Osteoblast (primary cell): ENCODE measurements around the gene SERPINA9. TPM values are rescaled to one million over a fixed set of nuclear protein-coding genes. Genes with fewer than 3 reads are reported as not detected.
"Not testable (repeated sequence)": the region's sequence is repeated elsewhere in the genome, so short reads cannot be mapped to it uniquely, and the experiment has no call there.

Source experiments
- DNase-seq: peaks from one replicate; pipeline ENCODE4 v3.0.0; 2011; ENCODE audit warnings: low spot score, mixed read lengths; ENCODE audit not compliant: insufficient read length; ENCODE audit errors: missing footprints
- H2AFZ ChIP-seq: 2 replicates; pipeline ENCODE4 v1.6.0; 2011; ENCODE audit warnings: mild to moderate bottlenecking, low read length
- H3K27ac ChIP-seq: 2 replicates; pipeline ENCODE4 v1.5.1; 2011; ENCODE audit warnings: mild to moderate bottlenecking, low read depth, low read length, moderate library complexity
- H3K27me3 ChIP-seq: 2 replicates; pipeline ENCODE4 v1.6.0; 2012; ENCODE audit warnings: mild to moderate bottlenecking, control low read depth, inconsistent platforms, low read length, moderate library complexity; ENCODE audit not compliant: insufficient read depth
- H3K36me3 ChIP-seq: 2 replicates; pipeline ENCODE4 v1.5.1; 2011; ENCODE audit warnings: mild to moderate bottlenecking, low read length, control low read depth, moderate library complexity; ENCODE audit not compliant: insufficient read depth
- H3K4me1 ChIP-seq: 2 replicates; pipeline ENCODE4 v1.5.1; 2011; ENCODE audit warnings: mild to moderate bottlenecking, low read length, control low read depth, moderate library complexity; ENCODE audit not compliant: insufficient read depth
- H3K4me2 ChIP-seq: 2 replicates; pipeline ENCODE4 v1.6.0; 2011; ENCODE audit warnings: mild to moderate bottlenecking, low read length; ENCODE audit not compliant: insufficient read depth
- H3K4me3 ChIP-seq: fragments of 200-600 bp; sonication (generic); 3 replicates; pipeline ENCODE4 v1.5.1; 2012; ENCODE audit warnings: mild to moderate bottlenecking, low read length, inconsistent platforms; ENCODE audit not compliant: insufficient read depth
- H3K79me2 ChIP-seq: 2 replicates; pipeline ENCODE4 v1.6.0; 2012; ENCODE audit warnings: mild to moderate bottlenecking, low read length, control low read depth, inconsistent platforms; ENCODE audit not compliant: insufficient read depth
- H3K9me3 ChIP-seq: 2 replicates; pipeline ENCODE4 v1.5.1; 2011; ENCODE audit warnings: low read depth, low read length, control low read depth
- H4K20me1 ChIP-seq: 2 replicates; pipeline ENCODE4 v1.6.0; 2012; ENCODE audit warnings: mild to moderate bottlenecking, low read length, control low read depth; ENCODE audit not compliant: insufficient read depth
- CTCF ChIP-seq: IDR thresholded peaks from 2 replicates; pipeline ENCODE4 v1.5.1; 2011; ENCODE audit warnings: mild to moderate bottlenecking, low read depth, low read length, moderate library complexity; ENCODE audit errors: extremely low read depth
- total RNA-seq: library from RNA; depleted of rRNA; stranded (reverse); fragments of >200 nt; gene quantifications from 2 replicates; pipeline ENCODE4 v1.2.3, GENCODE V29; 2012

SERPINA9 gene
- total RNA-seq, 1 donor, result under 0.01 TPM

DNA sequence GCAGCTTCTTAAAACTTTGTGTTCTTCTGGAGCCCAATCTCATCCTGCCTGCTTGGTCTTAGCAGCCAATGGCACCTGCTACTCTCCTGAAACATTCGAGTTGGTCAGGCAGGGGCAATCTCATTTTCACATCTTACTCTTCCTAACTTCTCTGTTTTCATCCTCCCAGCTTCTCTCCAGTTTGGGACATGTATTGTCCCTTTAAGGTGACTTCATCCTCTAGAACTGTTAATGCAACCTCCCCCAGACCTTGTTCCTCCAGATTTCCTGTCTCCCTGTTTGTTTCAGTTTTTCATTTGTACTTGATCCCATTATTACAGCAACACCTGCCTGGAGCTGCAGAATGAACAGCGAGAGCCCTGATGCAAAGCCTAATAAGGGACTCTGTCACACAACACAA, 54.7 kb downstream of the SERPINA9 start:
- Histone ChIP-seq H3K4me2 (no peak overlapping the region), H3K9me3 (no peaks in the 10 kb centered on the region), H3K27ac (no peak overlapping the region), H4K20me1 (no peaks in the 10 kb centered on the region), H3K4me1 (no peaks in the 10 kb centered on the region), H2AFZ (no peak overlapping the region), H3K36me3 (no peaks in the 10 kb centered on the region), H3K4me3 (no peak overlapping the region), H3K79me2 (no peaks in the 10 kb centered on the region), H3K27me3 (no peaks in the 10 kb centered on the region)
- DNase-seq, result no peak
- no peak for TF ChIP-seq CTCF

DNA sequence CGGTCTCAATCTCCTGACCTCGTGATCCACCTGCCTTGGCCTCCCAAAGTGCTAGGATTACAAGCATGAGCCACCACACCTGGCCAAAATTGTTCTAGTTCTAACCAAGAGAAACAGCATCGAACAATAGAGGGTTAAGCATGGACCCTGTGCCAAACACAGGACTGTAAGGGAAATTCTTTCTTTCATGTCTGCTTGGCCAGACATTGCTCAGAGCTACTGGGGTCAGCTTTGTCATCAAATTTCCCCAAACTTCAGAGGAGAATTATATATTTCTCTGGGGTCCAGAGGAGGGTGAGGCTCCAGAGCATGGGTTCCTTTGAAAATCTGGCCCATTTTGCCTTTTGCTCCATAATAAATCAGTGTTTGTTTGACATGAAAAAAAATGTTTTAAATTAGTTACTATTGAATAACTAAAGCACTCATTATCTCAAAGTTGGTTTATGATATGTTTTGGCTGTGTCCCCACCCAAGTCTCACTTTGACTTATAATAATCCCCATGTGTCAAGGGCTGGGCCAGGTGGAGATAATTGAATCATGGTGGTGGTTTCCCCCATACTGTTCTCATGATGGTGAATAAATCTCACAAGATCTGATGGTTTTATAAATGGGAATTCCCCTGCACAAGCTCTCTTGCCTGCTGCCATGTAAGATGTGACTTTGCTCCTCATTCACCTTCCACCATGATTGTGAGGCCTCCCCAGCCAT, 58.3 kb downstream of the SERPINA9 start:
- not testable (repeated sequence) for H3K4me1 ChIP-seq, H2AFZ ChIP-seq, H3K27me3 ChIP-seq, H3K4me3 ChIP-seq, H3K36me3 ChIP-seq, H3K4me2 ChIP-seq, H3K27ac ChIP-seq, H3K9me3 ChIP-seq, H4K20me1 ChIP-seq, H3K79me2 ChIP-seq, DNase-seq

Other genes with a start within 250 kb of the SERPINA9 start
- not detected in 2 replicates for gene SERPINA10, start 182.9 kb downstream of the SERPINA9 start, total RNA-seq
- gene SERPINA6, start 152.9 kb downstream of the SERPINA9 start, total RNA-seq, result not detected in 2 replicates
- not detected in 2 replicates for gene SERPINA2, start 109.5 kb downstream of the SERPINA9 start, total RNA-seq
- 0.29 and 1.4 TPM in 2 replicates for gene SERPINA1, start 87.6 kb downstream of the SERPINA9 start, total RNA-seq
- not detected in 2 replicates for gene SERPINA11, start 23.4 kb downstream of the SERPINA9 start, total RNA-seq
- not detected in 2 replicates for gene SERPINA12, start 33.3 kb upstream of the SERPINA9 start, total RNA-seq
- not detected in 2 replicates for gene SERPINA4, start 85.2 kb upstream of the SERPINA9 start, total RNA-seq
- 0.36 and 0.59 TPM in 2 replicates for gene SERPINA5, start 105.2 kb upstream of the SERPINA9 start, total RNA-seq
- 2.7 and 5.1 TPM in 2 replicates for gene SERPINA3, start 136.2 kb upstream of the SERPINA9 start, total RNA-seq